Liver (tissue), 3 donors: ENCODE data around the gene PHLDA2.

ENCODE experiments used
- ATF3 ChIP-seq: IDR thresholded peaks from 2 replicates; pipeline ENCODE4 v1.6.1; 2016; ENCODE audit warnings: antibody characterized with exemption
- CTCF ChIP-seq: fragments of 150-350 bp; IDR thresholded peaks from 2 replicates; pipeline ENCODE4 v1.5.1; 2017; ENCODE audit warnings: improper control_type of control experiment, low read depth, low read length; ENCODE audit not compliant: missing input control
- EGR1 ChIP-seq, 2 donors: IDR thresholded peaks; 2 replicates each; pipeline ENCODE4 v1.6.1; 2016 to 2018; ENCODE audit warnings: antibody characterized with exemption in 2 of 2, low read depth in 2 of 2
- FOXA1 ChIP-seq: IDR thresholded peaks from 2 replicates; pipeline ENCODE4 v1.6.1; 2016; ENCODE audit warnings: antibody characterized with exemption
- FOXA2 ChIP-seq: IDR thresholded peaks from 2 replicates; pipeline ENCODE4 v1.6.1; 2016; ENCODE audit warnings: antibody characterized with exemption
- GABPA ChIP-seq, 2 donors: IDR thresholded peaks in 1 of 2; conservative IDR thresholded peaks in 1 of 2; 2 replicates each; pipeline ENCODE4 v1.6.1; 2016; ENCODE audit warnings: antibody characterized with exemption in 2 of 2, mild to moderate bottlenecking in 1 of 2, moderate library complexity in 1 of 2
- JUND ChIP-seq, 2 donors: IDR thresholded peaks; 2 replicates each; pipeline ENCODE4 v1.6.1; 2016; ENCODE audit warnings: antibody characterized with exemption in 2 of 2
- MAX ChIP-seq: IDR thresholded peaks from 2 replicates; pipeline ENCODE4 v1.6.1; 2016; ENCODE audit warnings: antibody characterized with exemption
- RAD21 ChIP-seq, 2 donors: IDR thresholded peaks; 2 replicates each; pipeline ENCODE4 v1.6.1; 2016; ENCODE audit warnings: antibody characterized with exemption in 2 of 2, mild to moderate bottlenecking in 2 of 2
- REST ChIP-seq: IDR thresholded peaks from 2 replicates; pipeline ENCODE4 v1.6.1; 2016; ENCODE audit warnings: antibody characterized with exemption, mild to moderate bottlenecking
- SP1 ChIP-seq: IDR thresholded peaks from 2 replicates; pipeline ENCODE4 v1.6.1; 2018; ENCODE audit warnings: antibody characterized with exemption, mild to moderate bottlenecking
- TAF1 ChIP-seq: conservative IDR thresholded peaks from 2 replicates; pipeline ENCODE4 v1.6.1; 2016; ENCODE audit warnings: antibody characterized with exemption, mild to moderate bottlenecking
- YY1 ChIP-seq: IDR thresholded peaks from 2 replicates; pipeline ENCODE4 v1.6.1; 2016; ENCODE audit warnings: antibody characterized with exemption, mild to moderate bottlenecking
- ZBTB33 ChIP-seq: IDR thresholded peaks from 2 replicates; pipeline ENCODE4 v1.6.1; 2016; ENCODE audit warnings: antibody characterized with exemption
- donor health status: healthy.
- donor health status: healthy.

GRCh38 chr11:2928605-2929530 lies at the start of gene PHLDA2:
- TF ChIP-seq MAX (no peak), CTCF (no peak), FOXA2 (no peak), TAF1 (no peak), JUND (IDR thresholded peaks at IDR 0.05) (no peak), REST (no peak), YY1 (no peak), RAD21 (IDR thresholded peaks at IDR 0.05) (no peak), FOXA1 (no peak), SP1 (no peak), ZBTB33 (no peak), EGR1 (IDR thresholded peaks at IDR 0.05; ENCODE audit: low read depth in 2 of 2) (no peak), GABPA (IDR thresholded peaks at IDR 0.05 in 1 of 2, conservative IDR thresholded peaks at IDR 0.05 in 1 of 2) (no peak), ATF3 (no peak)
